ENCODE results near the gene BICDL1. TPM values are rescaled to one million over a fixed set of nuclear protein-coding genes. Genes with fewer than 3 reads are reported as not detected.

Gene BICDL1
- total RNA-seq, 1 experiment from 2014 or later = 2.4 TPM

- Histone ChIP-seq H3K9me3 (ENCODE audit: low read depth, low read length, poor library complexity, severe bottlenecking) (no peaks in the 10 kb centered on the region), H3K27me3 (replicated peaks; ENCODE audit: insufficient read depth, low read depth, low read length, poor library complexity) (no peaks in the 10 kb centered on the region), H3K27ac (ENCODE audit: low read depth, low read length, poor library complexity, severe bottlenecking) (no peak overlapping the region), H3K4me3 (ENCODE audit: low read depth, low read length, poor library complexity, severe bottlenecking) (no peak overlapping the region), H3K36me3 (ENCODE audit: insufficient read depth, low read length, poor library complexity, severe bottlenecking) (no peaks in the 10 kb centered on the region), H3K4me1 (ENCODE audit: insufficient read depth, low read length, poor library complexity, severe bottlenecking) (no peaks in the 10 kb centered on the region)
- BruUV-seq (replicated peaks) = no TSS peak
- ChIA-PET POLR2A (ENCODE audit: low non-redundant PET) (no interaction called here), CTCF (no interaction called here)
- DNase-seq (ENCODE audit: low spot score) = no peak
- intact Hi-C loops (cut with micrococcal nuclease; ENCODE audit: unreplicated experiment) = no loop called here
- no peak for TF ChIP-seq EZH2 (IDR thresholded peaks at IDR 0.05; ENCODE audit: borderline replicate concordance, low read depth, low read length, poor library complexity, severe bottlenecking)
- TF ChIP-seq, protein P1, sequence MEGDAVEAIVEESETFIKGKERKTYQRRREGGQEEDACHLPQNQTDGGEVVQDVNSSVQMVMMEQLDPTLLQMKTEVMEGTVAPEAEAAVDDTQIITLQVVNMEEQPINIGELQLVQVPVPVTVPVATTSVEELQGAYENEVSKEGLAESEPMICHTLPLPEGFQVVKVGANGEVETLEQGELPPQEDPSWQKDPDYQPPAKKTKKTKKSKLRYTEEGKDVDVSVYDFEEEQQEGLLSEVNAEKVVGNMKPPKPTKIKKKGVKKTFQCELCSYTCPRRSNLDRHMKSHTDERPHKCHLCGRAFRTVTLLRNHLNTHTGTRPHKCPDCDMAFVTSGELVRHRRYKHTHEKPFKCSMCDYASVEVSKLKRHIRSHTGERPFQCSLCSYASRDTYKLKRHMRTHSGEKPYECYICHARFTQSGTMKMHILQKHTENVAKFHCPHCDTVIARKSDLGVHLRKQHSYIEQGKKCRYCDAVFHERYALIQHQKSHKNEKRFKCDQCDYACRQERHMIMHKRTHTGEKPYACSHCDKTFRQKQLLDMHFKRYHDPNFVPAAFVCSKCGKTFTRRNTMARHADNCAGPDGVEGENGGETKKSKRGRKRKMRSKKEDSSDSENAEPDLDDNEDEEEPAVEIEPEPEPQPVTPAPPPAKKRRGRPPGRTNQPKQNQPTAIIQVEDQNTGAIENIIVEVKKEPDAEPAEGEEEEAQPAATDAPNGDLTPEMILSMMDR (conservative IDR thresholded peaks at IDR 0.05; ENCODE audit: low read depth, low read length) = no peak
Observed at GRCh38 chr12:120078868-120079267, 89.8 kb downstream of the BICDL1 start.

DNA sequence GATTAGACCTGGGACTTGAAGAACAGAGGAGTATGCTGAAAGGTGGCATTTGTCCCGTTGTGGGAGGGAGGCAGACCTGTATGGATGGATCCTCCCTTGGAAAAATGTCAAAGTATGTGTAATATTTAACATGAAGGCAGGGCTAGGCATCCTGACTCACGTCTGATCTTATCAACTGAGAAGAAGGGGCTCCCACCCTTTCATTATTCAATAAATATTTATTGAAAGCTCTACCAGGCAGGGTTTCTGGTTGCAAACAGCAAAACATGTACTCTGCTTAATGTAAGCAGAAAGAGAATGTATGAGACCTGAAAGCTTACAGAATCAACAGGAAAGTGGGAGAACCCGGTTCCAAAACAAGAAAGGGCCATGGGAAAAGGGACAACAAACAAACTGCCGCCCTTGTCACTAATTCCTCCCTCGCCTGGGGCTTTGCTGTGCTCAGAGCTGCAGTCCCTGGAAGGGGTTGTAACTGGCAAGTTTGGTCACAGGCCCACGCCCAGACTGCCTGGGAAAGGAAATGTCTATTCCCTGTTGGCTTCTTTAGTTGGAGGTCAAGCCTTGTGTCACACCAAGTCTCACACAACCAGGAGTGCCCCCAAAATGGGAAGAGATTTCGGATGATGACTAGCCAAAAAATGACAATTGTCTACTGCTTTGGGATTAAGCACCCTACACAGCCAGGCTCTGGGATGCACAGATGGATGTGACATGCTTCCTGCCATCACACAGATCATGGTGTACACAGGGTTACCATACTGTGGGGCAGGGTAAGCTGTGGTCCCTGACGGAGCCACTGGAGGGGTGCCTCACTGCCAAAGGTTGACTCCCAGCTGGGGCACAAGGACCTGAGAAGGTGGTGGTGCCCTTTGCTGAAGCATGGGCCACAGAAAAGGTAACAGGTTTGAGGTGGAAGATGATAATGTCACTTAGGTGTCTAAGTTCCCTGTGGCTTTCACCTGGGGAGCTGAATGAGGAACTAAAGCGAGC is 90.7 kb downstream of the BICDL1 start:
- no peak overlapping the region for H3K27ac ChIP-seq (ENCODE audit: low read depth, low read length, poor library complexity, severe bottlenecking)
- no peaks in the 10 kb centered on the region for H3K36me3 ChIP-seq (ENCODE audit: insufficient read depth, low read length, poor library complexity, severe bottlenecking)
- CTCF ChIA-PET = no interaction called here
- intact Hi-C loops (cut with micrococcal nuclease; ENCODE audit: unreplicated experiment) = no loop called here
- DNase-seq (ENCODE audit: low spot score) = no peak
- POLR2A ChIA-PET (ENCODE audit: low non-redundant PET) = no interaction called here
- H3K4me1 ChIP-seq (ENCODE audit: insufficient read depth, low read length, poor library complexity, severe bottlenecking) = no peaks in the 10 kb centered on the region
- no peaks in the 10 kb centered on the region for H3K9me3 ChIP-seq (ENCODE audit: low read depth, low read length, poor library complexity, severe bottlenecking)
- H3K27me3 ChIP-seq (replicated peaks; ENCODE audit: insufficient read depth, low read depth, low read length, poor library complexity) = no peaks in the 10 kb centered on the region
- no peak overlapping the region for H3K4me3 ChIP-seq (ENCODE audit: low read depth, low read length, poor library complexity, severe bottlenecking)
- no TSS peak for BruUV-seq (replicated peaks)
- TF ChIP-seq, protein P1 (conservative IDR thresholded peaks at IDR 0.05; ENCODE audit: low read depth, low read length) = no peak
- TF ChIP-seq EZH2 (IDR thresholded peaks at IDR 0.05; ENCODE audit: borderline replicate concordance, low read depth, low read length, poor library complexity, severe bottlenecking) = no peak

- TF ChIP-seq EZH2 (IDR thresholded peaks at IDR 0.05; ENCODE audit: borderline replicate concordance, low read depth, low read length, poor library complexity, severe bottlenecking) = no peak
- TF ChIP-seq, protein P1 (conservative IDR thresholded peaks at IDR 0.05; ENCODE audit: low read depth, low read length) = no peak
- H3K36me3 ChIP-seq (ENCODE audit: insufficient read depth, low read length, poor library complexity, severe bottlenecking) = no peaks in the 10 kb centered on the region
- peaks cover 6% of the 10 kb centered on the region for H3K4me1 ChIP-seq (ENCODE audit: insufficient read depth, low read length, poor library complexity, severe bottlenecking)
- intact Hi-C loops (cut with micrococcal nuclease; ENCODE audit: unreplicated experiment) = no loop called here
- no peak overlapping the region for H3K4me3 ChIP-seq (ENCODE audit: low read depth, low read length, poor library complexity, severe bottlenecking)
- no peaks in the 10 kb centered on the region for H3K27me3 ChIP-seq (replicated peaks; ENCODE audit: insufficient read depth, low read depth, low read length, poor library complexity)
- no peak for DNase-seq (ENCODE audit: low spot score)
- no peak overlapping the region for H3K27ac ChIP-seq (ENCODE audit: low read depth, low read length, poor library complexity, severe bottlenecking)
- ChIA-PET CTCF (no interaction called here), POLR2A (ENCODE audit: low non-redundant PET) (no interaction called here)
- no peaks in the 10 kb centered on the region for H3K9me3 ChIP-seq (ENCODE audit: low read depth, low read length, poor library complexity, severe bottlenecking)
- no TSS peak for BruUV-seq (replicated peaks)
Observed at GRCh38 chr12:120081641-120082040, 92.6 kb downstream of the BICDL1 start.

Measured in A673 (cell line).